ENCODE data around the gene PLXNA2.

PLXNA2 gene

DNA sequence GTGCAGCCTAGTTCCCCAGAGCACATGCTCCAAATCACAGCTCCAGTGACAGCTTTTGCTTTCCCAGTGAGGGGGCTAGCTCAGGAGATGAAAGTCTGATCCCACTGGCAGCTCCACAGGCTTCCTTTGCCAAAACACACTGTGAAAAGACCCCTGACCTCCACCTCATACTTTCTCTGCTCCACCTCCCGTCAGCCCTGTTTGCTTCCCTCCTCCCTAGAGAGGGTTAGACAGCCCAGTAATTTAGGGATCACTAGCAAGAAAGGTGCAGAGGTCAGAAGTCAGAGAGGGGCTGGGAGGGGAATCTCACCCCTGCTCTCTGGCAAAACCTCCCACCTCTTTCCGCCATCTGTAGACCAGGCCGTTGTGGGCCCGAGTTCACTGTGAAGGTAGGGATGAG is 62.8 kb downstream of the PLXNA2 start:
- TF ChIP-seq, protein P1, sequence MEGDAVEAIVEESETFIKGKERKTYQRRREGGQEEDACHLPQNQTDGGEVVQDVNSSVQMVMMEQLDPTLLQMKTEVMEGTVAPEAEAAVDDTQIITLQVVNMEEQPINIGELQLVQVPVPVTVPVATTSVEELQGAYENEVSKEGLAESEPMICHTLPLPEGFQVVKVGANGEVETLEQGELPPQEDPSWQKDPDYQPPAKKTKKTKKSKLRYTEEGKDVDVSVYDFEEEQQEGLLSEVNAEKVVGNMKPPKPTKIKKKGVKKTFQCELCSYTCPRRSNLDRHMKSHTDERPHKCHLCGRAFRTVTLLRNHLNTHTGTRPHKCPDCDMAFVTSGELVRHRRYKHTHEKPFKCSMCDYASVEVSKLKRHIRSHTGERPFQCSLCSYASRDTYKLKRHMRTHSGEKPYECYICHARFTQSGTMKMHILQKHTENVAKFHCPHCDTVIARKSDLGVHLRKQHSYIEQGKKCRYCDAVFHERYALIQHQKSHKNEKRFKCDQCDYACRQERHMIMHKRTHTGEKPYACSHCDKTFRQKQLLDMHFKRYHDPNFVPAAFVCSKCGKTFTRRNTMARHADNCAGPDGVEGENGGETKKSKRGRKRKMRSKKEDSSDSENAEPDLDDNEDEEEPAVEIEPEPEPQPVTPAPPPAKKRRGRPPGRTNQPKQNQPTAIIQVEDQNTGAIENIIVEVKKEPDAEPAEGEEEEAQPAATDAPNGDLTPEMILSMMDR (IDR thresholded peaks at IDR 0.05; ENCODE audit: poor library complexity, severe bottlenecking) = no peak
- no peak overlapping the region for H3K4me3 ChIP-seq (ENCODE audit: severe bottlenecking)
- H3K9me3 ChIP-seq (ENCODE audit: severe bottlenecking) = no peaks in the 10 kb centered on the region
- H3K27me3 ChIP-seq (ENCODE audit: insufficient read depth, poor library complexity, severe bottlenecking) = no peaks in the 10 kb centered on the region
- DNase-seq (ENCODE audit: low spot score) (no peak), ATAC-seq (ENCODE audit: low read depth) (no peak)
- H3K4me1 ChIP-seq (ENCODE audit: insufficient read depth, poor library complexity, severe bottlenecking) = peaks cover 33% of the 10 kb centered on the region
- H3K36me3 ChIP-seq (ENCODE audit: low read depth) = no peaks in the 10 kb centered on the region
- H3K27ac ChIP-seq (ENCODE audit: poor library complexity, severe bottlenecking) = no peak overlapping the region

DNA sequence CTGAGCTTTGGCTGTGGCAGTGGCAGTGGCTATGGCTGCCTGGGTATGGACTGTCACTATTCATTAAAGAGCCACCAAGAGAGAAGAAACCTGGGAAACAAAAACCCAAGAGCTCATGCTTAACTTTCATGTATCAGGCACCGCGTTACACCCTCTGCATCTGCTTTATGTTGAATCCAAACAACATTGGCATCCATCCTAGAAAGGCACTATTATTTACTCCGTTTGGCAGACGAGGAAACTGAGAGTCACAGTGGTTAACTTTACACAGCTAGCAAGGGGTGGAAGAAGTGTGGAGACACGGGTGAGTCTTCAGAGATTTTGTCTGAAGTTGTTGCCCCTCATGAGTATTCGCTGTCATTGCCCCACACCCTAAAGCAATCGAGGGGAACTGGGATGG is 63.8 kb downstream of the PLXNA2 start:
- Histone ChIP-seq H3K36me3 (ENCODE audit: low read depth) (no peaks in the 10 kb centered on the region), H3K4me1 (ENCODE audit: insufficient read depth, poor library complexity, severe bottlenecking) (peaks cover 32% of the 10 kb centered on the region), H3K9me3 (ENCODE audit: severe bottlenecking) (no peaks in the 10 kb centered on the region), H3K4me3 (ENCODE audit: severe bottlenecking) (no peak overlapping the region), H3K27me3 (ENCODE audit: insufficient read depth, poor library complexity, severe bottlenecking) (no peaks in the 10 kb centered on the region), H3K27ac (ENCODE audit: poor library complexity, severe bottlenecking) (peak overlapping the region; percentile 35)
- DNase-seq (ENCODE audit: low spot score) = no peak
- no peak for ATAC-seq (ENCODE audit: low read depth)
- TF ChIP-seq, protein P1 (IDR thresholded peaks at IDR 0.05; ENCODE audit: poor library complexity, severe bottlenecking) = no peak

DNA sequence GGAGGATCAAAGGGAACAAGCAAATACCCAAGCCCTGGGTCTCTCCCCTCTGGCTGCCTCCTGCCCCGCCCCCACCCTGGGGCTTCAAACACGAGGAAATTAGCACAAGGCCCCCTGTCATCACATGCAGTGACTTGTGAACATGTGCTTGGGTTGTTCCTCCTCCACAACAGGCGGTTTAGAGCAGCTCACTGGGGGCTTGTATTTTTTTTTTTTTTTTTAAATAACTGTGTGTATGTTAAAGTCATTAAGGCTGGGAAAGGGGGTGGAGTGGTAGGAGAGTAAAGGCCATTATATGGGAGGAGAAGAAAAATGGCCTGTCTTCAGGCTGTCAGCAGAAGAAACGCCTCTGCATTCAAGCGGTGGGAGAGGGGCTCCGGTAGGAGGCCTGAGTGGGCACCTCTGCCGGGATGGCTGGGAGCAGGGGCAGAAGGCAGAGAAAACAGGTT is 64.2 kb downstream of the PLXNA2 start:
- DNase-seq (ENCODE audit: low spot score) (no peak), ATAC-seq (ENCODE audit: low read depth) (no peak)
- Histone ChIP-seq H3K27me3 (ENCODE audit: insufficient read depth, poor library complexity, severe bottlenecking) (no peaks in the 10 kb centered on the region), H3K27ac (ENCODE audit: poor library complexity, severe bottlenecking) (peak overlapping the region; percentile 35), H3K9me3 (ENCODE audit: severe bottlenecking) (no peaks in the 10 kb centered on the region), H3K4me3 (ENCODE audit: severe bottlenecking) (no peak overlapping the region), H3K4me1 (ENCODE audit: insufficient read depth, poor library complexity, severe bottlenecking) (peaks cover 28% of the 10 kb centered on the region), H3K36me3 (ENCODE audit: low read depth) (no peaks in the 10 kb centered on the region)
- TF ChIP-seq, protein P1 (IDR thresholded peaks at IDR 0.05; ENCODE audit: poor library complexity, severe bottlenecking) = no peak

DNA sequence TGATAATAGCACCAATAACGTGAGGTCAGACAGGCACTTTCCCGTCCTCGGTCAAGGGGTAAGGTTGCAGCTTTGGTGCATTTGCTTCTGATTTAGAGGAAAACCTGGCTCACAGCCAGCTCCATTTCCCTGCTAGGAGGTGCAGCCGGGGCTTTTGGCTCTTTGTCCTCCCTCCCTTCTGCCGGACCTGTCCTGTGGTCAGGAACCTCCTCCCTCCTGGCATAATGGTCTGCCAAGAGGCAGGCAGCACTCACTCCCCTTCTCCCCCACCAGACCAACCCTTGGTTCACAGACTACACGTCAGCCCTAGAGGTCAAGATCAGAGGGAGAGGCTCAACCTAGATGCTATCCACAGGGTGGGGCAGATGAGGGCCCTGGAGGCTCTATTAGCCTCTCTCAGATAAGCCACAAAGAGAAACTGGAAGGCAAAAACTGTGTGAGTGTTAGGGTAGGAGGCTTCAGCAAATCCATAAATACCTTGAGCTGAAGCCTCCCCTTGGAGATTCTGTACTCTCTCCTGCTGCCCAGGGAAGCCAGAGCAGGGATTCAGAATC is 64.8 kb downstream of the PLXNA2 start:
- H3K9me3 ChIP-seq (ENCODE audit: severe bottlenecking) = no peaks in the 10 kb centered on the region
- H3K36me3 ChIP-seq (ENCODE audit: low read depth) = no peaks in the 10 kb centered on the region
- no peak for DNase-seq (ENCODE audit: low spot score)
- no peak overlapping the region for H3K4me3 ChIP-seq (ENCODE audit: severe bottlenecking)
- ATAC-seq (ENCODE audit: low read depth) = peak; percentile 16; the same call in 1 of the 3 replicates
- no peaks in the 10 kb centered on the region for H3K27me3 ChIP-seq (ENCODE audit: insufficient read depth, poor library complexity, severe bottlenecking)
- H3K27ac ChIP-seq (ENCODE audit: poor library complexity, severe bottlenecking) = peak overlapping the region; percentile 35
- peaks cover 24% of the 10 kb centered on the region for H3K4me1 ChIP-seq (ENCODE audit: insufficient read depth, poor library complexity, severe bottlenecking)
- TF ChIP-seq, protein P1 (IDR thresholded peaks at IDR 0.05; ENCODE audit: poor library complexity, severe bottlenecking) = no peak

DNA sequence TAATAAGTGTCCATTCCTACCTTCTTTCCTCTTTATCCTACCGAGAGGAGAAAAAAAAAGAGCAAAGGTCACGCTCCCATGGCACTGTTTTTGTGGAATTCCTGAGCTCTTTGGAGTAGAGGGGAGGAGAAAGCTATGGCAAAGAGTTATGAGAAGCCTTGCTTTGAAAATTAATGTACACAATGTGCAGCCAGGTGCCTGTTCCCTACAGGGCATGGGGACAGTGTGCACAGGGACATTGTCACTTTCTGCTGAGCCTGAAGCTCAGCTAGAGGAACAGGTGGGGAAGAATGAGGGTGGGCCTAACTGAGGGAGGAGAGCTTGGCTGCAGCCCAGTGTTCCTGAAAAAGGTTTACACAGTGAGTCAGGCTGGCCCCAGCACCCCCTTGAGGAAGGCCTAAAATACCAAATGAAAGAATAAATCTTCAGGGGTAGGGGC is 66.1 kb downstream of the PLXNA2 start:
- ATAC-seq (ENCODE audit: low read depth) = peak; percentile 44; the same call in 1 of the 3 replicates
- TF ChIP-seq, protein P1 (IDR thresholded peaks at IDR 0.05; ENCODE audit: poor library complexity, severe bottlenecking) = no peak
- H3K27ac ChIP-seq (ENCODE audit: poor library complexity, severe bottlenecking) = no peak overlapping the region
- peaks cover 17% of the 10 kb centered on the region for H3K4me1 ChIP-seq (ENCODE audit: insufficient read depth, poor library complexity, severe bottlenecking)
- H3K9me3 ChIP-seq (ENCODE audit: severe bottlenecking) = no peaks in the 10 kb centered on the region
- H3K4me3 ChIP-seq (ENCODE audit: severe bottlenecking) = no peak overlapping the region
- H3K27me3 ChIP-seq (ENCODE audit: insufficient read depth, poor library complexity, severe bottlenecking) = no peaks in the 10 kb centered on the region
- no peaks in the 10 kb centered on the region for H3K36me3 ChIP-seq (ENCODE audit: low read depth)
- DNase-seq (ENCODE audit: low spot score) = no peak
